Measurements from ENCODE around the gene CAMTA1.

Gene CAMTA1

DNA sequence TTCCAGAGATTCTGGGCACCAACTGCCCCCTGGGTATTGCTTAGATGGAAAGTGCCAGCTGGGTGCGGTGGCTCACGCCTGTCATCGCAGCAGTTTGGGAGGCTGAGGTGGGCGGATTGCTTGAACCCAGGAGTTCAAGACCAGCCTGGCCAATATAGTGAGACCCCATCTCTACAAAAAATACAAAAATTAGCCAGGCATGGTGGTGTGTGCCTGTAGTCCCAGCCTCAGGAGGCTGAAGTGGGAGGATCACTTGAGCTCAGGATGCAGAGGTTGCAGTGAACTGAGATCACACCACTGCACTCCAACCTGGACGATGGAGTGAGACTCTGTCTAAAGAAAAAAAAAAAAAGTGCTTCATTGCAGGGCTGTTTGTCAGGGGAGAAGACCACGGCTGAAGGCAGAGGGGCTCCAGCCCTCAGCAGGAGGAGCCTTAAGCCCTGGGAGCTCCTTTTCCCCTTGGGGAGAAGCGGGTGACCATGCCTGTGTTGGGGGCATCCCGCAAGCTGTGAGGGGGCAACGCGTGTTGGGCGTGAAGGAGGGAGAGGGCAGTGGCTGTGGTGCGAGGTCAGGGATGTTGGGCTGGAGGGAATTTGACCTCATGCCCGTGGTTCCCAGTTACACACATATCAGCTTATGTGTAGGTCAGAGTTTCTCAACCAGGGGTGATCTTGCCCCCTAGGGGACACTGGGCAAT lies 854.3 kb downstream of the CAMTA1 start:
- no peak for DNase-seq

DNA sequence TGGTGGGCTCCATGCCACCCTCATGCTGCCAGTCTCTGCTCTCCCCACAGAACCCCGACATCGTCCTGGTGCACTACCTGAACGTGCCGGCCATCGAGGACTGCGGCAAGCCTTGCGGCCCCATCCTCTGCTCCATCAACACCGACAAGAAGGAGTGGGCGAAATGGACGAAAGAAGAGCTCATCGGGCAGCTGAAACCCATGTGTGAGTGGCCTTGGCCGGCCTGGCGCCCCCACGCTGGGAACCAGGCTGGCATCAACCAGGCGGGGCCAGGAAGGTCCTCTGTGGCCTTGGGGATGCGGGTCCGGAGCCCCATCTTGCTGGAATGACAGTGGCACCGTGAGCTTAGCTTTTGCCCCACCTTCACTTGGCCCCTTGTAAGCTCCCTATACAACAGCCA lies 855.1 kb downstream of the CAMTA1 start:
- DNase-seq, result no peak

DNA sequence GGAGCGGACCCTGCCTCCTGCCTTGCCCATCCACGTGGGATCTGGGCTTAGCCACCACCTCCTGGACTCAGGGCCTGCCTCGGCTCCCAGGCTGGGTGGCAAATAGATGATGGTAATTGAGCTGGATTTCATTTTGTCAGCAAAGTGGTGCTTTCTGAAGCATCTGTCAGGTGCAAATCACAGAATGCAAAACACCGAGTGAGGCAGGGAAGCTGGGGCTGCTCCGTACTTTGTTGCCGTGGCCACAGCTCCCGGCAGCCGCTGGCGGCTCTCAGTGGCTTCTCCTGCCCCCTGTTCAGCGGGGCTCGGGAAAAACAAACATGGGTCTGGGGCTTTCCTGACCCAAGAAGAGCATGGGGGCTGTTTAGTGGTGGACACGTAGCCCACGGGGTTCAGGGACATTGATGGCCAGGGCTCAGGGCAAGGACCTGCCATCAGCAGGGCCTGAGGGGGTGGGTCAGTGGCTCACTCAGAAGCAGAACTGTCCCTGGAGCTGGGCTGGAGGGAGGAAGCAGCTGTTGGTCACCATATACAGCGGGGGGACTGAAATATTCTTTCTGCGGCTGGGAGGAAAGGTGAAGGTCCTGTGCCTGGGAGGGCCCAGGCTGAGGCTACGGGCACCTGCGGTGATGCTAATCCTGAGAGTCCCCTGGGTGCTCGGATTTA lies 855.8 kb downstream of the CAMTA1 start:
- no peak for DNase-seq

DNA sequence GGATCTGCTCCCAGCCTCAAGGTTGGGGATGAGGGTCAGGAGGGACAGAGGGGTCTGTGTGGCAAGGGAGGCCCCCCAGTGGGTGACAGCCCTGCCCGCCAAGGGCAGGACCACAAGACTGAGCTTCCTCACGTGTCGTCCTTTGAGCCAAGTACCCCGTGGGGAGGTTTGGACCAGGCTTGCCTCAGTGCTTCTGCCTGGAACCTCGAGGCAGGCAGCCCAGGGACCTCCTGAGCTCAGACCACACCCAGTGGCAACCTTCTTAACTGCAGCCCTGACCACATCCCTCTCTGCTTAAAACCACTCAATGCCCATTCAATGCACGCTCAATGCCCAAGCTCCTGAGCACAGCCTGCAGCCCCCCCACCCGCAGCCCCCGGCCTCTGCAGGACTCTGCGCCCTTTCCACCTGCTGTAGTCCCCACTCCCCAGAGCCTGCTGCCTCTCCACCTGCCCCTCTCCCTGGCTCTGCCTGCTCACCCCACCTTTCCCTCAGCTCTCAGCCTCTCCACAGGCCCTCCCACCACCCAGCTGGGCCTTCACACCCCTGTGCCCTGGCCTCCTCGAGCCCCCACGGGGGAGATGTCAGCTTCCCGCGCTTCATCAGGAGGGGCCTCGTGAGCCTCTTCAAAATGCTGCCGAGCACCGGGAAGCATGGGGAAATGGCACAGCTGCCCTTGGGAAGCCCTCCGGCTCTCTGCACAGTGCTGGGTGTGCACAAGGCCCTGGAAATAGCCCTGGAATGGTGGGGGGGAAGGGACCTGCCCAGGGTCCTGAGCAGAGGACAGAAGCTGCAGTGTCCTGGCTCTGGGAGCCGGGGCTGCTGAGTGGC lies 856.5 kb downstream of the CAMTA1 start:
- DNase-seq, result no peak

DNA sequence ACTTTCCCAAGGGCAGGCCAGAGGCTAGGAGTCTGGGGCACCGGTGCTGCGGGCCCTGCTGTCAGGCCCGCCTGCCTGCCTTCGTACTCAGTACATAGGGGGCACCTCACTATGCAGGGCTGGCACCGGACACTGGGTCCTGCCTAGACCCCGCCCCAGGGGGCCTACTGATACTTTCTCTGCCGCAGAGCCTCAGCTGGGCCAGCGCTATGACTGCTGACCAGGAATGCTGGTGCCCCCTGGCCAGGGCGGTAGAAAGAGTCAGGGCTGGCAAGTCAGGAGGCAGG lies 857.1 kb downstream of the CAMTA1 start:
- DNase-seq, result no peak

DNA sequence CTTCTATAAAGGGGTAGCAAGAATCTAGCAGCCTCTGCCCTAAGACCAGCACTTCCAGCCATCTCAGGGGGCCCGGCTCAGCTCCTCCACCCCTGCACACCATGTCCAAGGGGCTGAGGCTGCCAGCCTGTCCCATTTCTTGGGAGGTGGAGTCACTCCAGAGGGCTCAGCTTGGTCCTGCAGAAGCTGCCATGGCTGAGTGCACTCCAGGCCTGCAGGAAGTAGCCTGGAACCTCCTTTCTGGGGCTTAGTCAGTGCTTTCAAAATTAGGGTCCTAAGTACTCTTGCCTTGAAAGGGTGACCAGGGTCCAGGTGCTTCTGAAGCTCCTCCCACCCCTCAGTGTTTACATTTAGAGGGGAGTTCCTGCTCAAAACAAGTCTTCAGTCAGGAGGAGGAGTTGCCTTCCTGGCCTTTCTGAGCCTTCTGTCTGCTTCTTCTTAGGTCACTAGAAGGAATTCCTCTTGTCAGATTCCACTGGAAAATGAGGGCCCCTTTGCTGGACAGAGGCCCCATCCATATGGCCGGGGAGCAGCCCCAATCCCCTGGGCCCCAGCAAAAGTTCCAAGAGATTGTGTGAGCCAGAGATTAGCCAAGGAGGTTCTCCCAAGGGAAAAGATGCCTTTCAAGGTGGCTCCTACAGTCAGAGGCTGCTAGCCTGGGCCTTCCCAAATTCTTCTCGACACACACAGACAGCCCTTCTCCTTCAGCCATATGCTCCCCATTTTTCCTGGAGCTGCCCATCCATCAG lies 857.7 kb downstream of the CAMTA1 start:
- DNase-seq, result no peak

DNA sequence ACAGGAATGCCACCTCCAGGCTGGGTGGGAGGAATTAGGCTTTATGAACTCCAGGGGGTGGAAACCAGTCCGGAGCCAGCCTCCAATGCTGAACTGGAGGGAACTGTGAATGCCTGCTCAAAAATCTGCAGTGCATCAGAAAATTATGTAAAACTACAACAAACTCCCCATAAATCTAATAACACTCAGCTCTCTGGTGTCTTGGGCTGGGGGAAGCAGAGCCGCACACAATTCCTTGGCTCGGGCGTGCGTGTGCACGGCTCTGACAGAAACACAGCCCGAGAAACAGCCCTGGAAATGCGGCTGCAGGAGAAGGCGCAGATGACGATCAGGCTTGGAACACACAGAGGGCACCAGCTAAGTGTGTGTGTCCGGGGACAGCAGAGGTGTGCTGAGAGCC lies 858.3 kb downstream of the CAMTA1 start:
- no peak for DNase-seq

DNA sequence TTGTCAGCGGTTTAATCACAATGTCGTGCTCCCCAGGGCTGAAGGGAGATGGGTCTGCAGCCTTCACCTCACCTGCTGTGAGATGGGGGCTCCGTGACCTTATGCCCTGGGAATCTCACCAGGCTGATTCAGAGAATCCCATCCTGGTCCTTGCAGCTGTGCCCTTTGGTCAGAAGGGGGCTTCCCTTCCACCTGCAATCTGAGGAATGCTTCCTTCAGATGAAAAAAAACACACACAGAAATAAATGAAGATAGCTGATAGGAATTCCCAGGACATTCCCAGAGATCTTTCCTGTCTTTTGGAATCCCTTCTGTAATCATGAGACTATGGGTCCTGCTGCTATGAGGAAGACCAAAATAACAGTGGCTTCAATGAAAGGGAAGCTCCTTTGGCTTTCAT lies 858.8 kb downstream of the CAMTA1 start:
- DNase-seq, result no peak

DNA sequence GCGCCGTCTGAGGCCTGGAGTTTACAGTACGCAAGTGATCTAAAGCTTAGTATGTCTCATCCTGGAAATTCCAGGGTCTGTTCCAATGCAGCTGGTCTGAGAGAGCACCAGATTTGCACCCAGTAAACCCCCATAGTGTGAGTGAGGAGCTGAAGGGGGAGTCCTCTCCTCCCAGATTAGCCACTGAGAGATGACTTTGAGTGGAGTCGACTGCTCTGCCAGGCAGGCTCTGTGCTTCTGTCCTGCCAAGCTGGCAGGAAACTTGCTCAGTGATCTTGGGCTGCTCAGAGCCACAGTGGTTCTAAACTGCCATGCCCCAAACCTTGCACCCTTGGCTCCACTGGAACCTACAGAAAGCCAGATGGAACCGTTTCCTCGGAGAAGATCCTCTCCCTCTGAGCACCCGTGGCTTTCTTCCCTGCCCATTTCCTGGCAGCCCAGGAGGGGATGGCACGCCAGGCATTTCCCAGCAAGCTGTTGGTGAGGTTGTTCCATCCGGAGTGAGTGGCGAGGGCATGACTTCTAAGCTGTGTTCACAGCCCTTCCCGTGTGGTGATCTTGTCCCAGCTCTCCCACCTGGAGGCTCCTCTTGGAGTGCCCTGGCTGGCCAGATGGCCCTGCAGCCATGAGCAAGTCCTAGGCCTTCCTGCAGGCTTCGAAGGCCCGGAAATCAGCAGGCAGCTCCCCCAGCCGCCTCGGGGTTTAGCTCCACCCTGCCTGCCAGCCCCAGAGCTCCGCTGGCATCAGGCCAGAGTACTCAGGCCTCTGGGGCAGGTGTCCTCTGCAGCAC lies 859.9 kb downstream of the CAMTA1 start:
- DNase-seq, result no peak

DNA sequence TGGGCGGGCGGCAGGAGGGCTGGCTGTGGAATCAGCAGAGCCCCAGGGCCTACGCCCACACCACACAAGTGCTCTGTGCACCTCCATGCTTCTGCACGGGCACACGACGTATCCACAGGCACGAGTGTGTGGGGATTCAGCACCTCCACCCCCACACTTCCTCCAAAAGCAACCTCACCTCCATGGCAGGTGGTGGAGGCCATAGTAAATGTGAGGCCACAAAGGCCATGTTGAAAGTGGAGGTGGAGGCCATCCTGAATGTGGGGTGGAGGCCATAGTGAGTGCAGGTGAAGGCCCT lies 860.4 kb downstream of the CAMTA1 start:
- no peak for DNase-seq

DNA sequence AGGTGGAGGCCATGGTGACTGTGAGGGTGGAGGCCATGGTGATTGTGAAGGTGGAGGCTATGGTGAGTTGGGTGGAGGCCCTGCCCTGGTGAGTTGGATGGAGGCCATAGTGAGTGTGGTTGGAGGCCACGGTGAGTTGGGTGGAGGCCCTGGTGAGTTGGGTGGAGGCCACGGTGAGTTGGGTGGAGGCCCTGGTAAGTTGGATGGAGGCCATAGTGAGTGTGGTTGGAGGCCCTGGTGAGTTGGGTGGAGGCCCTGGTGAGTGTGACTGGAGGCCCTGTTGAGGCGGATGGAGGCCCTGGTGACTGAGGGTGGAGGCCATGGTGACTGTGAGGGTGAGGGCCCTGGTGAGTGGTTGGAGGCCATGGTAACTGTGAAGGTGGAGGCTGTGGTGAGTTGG lies 860.9 kb downstream of the CAMTA1 start:
- no peak for DNase-seq

DNA sequence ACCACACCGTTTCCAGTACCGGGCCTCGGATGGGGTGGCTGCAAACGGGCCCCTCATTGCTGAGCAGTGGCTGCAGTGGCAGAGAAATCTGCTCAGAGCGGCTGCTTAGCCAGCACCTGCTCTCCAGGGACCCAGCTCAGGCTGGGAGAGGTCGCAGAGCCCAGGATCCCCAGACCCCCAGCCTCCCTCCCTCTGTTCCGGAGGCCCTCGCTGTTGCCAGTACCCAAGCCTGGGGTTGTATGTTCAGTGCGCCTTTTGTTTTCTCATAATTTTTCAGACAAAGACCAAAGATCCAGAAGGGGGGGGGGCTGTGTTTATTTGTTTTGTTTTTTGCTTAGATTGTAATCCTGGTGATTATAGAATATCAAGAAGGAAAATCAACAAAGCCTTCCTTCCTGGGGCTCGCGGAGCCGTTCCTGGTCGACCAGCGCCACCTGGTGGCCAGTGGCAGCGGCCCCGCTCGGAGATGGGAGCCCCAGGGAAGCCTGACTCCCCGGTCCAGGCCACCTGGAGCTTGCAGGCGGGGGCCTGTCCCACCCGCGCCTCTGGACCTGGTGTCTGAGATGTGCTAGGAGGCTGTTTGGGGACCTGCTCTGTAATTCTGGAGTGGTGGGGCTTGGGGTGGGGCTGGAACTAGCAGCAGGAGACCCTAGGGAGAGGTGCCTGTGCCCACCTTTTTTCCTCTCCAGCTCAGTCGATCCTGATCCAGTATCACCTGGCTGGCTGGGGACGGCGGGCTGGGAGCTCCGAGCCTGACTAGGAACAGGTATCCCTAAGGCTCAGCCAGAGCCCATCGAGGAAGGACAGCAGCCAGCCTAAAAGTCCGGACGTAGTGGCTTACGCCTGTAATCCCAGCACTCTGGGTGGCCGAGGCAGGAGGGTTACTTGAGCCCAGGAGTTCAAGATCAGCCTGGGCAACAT lies 862.0 kb downstream of the CAMTA1 start:
- peak; percentile 50 for DNase-seq

DNA sequence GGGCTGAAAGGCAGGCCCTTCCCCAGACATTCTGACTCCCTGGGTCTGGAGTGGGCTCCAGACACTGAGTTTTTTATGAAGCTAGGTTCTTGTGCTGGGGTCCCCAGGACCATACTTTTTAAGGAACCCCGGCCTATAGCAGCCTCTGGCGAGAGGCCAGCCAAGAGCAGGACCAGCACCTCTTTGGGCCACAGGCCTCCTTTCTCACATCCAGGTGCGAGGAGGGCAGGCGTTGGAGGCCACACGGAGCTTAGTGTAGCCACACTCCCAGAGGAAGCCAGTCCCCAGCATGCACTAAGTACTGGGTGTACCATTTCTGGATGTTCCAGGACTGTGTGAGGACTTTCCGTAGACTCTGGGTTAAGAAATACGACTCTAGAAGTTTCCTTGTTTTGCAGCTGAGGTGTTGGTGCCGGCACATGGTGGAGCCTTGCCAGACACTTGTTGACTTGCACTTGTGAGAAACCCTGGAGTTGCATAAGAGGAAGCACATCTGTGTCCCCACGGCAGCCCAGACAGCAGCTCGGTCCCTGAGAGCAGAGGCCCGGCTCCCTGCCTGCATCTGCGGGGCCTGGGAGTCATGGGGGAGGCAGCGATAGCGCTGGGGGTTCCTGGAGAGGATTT lies 863.6 kb downstream of the CAMTA1 start:
- DNase-seq, result no peak

DNA sequence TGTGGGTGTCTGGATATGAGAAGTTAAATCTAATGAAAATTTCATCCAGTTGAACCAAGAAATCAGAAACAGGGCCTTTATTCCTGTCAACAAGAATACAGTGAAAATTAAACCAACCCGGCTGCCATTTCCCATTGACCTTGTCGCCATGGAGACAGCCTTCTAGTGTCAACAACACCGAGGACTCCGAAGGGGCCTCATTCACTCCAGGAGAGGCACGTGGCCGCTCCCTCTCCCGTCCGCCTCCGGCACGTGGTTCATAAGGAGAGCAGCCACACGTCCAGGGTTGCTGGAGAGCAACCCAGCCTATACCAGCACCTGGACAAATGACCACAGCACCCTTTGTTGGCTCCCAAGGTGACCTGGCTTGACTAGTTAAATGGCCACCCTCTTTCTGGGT lies 865.5 kb downstream of the CAMTA1 start:
- DNase-seq, result no peak

DNA sequence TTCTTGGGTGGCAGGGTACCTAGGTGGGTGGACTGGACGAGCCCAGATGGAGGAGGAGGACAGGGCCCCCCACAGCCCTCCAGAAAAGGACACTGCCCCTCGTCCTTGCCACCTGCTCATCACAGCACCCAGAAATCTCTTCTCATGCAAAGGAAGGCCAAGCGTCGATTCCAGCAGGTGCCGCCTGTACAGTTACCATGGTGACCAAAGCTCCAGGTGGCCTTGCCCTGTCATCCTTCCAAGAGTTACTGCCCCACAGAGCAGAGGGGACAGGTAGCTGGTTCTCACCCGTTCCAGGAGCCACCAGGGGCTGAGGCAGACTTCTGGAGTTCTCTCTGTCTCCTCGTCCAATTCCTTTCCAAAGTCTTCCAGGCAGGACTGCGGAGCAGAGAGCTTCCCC lies 865.9 kb downstream of the CAMTA1 start:
- DNase-seq, result no peak

DNA sequence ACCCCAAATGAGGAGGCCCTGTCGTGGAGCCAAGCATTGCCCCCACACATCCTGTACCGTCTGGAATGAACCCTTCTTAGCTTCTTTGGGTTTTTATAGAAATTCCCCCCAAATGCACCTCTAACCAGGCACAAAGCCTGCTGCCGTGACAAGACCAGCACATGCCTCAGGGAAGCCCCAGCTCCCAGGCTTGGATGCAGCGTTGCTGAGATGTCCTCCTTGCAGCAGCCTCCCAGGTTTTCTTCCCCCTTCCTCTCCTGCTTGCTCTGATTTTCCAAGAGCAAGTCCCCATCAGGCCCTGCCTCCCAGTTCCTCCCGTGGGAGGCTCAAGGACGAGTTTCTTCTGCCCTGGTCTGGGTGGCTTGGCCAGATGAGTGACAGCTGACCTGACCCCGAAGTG lies 866.8 kb downstream of the CAMTA1 start:
- DNase-seq, result no peak

DNA sequence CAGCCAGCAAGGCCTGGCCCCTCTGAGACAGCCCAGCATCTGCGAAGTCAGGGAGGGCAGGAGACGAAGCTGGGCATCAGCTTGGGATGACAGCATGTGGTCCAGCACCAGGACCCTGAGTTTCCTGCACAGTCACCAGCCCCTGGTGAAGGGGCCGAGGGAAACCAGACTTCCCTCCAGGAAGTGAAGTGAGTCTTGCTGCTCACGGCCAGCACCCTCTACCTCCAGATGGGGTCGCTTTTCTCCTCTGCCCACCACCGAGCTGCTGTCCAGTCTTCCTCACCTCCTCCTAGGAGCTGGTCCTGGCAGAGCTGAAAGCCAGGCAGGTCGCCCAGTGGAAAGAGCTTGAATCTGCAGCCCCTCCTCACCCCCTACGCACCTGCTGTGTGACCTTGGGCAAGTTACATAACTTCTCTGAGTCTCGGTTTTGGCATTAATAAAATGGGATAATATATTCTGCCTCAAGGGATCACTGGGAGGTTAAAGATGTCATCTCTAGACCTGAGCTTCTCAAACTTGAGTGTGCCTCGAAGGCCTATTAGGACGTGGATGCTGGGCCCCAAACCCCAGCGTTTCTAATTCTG lies 867.4 kb downstream of the CAMTA1 start:
- no peak for DNase-seq

DNA sequence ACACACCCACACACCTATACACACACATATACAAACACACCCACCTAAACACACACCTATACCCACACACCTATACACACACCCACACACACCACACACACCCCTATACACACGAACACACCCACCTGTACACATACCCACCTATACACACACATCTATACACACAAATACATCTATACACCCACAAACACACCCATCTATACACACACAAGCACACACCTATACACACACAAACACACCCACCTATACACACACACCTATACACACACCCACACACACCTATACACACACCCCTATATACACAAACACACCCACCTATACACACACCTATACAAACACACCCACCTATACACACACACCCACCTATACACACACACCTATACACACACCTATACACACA lies 869.5 kb downstream of the CAMTA1 start:
- no peak for DNase-seq

DNA sequence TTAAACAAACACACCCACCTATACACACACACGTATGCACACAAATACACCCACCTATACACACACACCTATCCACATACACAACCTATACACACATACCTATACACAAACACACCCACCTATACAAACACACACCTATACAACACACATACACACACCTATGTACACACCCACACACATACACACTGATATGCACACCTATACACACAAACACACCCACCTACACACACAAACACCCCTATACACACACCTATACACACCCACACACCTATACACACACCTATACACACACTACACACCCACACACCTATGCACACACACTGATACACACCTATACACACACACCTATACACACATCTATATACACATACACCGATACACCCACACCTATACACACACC lies 870.1 kb downstream of the CAMTA1 start:
- DNase-seq, result no peak

DNA sequence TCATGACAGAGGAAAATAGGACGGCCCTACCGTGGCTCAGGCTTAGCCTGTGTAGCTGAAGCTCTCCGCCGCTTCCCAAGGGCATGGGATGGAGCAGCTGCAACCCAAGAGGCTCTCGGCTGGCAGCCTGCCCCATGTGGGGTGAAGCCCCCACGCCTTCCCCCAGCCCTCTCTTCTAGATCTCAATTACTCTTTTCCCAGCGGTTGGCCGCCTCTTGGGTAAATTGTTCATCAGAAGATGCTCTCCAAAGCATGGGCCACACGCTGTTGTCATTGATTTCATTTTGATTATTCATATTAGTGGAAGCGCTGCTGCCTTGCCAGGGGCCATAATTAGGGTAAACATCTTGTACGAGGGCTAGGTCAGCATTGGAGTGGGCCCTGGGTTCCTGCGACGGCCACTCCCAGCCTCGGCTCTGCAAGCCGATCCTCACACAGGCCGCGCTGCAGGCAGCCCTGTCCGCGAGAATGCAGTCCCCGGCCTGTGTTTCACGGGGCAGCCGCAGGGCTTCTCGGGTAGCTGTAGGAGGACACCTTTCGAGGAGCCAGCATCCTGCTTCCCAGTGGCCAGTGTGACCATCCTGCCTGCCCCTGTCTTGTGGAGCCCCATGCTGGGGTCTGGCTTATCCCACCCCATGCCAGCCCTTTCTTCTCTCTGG lies 871.4 kb downstream of the CAMTA1 start:
- no peak for DNase-seq
